HG03060 (cell line): ENCODE data around the gene RAD54L.
"Not testable (repeated sequence)": the region's sequence is repeated elsewhere in the genome, so short reads cannot be mapped to it uniquely, and the experiment has no call there.

Source experiments
- ATAC-seq: cut with Tn5 transposase; IDR thresholded peaks from one replicate; pipeline ENCODE4 v1.9.1; 2021; ENCODE audit warnings: low read depth, moderate number of reproducible peaks; ENCODE audit not compliant: unreplicated experiment

Gene RAD54L

DNA sequence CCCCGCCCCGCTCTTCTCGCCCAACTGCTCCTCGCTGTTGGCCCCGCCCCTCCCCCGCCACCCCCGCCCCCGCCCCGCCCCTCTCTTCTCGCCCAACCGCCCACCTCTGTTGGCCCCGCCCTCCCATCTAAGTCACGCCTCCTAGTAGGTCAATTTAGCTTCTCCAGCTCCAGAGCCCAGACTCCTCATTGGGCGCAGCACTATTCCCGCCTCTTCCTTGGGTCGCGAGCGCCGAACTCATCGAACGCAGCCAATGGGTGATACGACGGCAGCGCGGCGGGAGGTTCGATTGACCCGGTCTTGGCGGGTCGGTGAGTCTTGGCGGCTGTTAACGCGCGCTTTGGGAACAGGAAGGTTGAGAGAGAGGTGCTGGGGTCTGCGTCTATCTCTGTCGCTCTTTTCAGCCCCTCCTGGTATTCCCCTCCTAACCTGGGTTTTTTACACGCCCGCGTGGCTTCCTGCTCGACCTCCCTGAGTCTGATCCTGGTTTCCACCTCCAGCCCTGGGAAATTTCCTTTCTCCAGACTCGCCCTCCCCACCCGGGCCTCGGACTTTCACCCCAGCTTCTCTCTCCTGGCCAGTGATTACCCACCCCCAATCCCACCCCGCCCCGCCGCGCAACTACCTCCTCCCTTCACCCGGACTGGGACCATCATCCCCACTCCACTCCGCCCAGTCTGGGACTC lies at the start of gene RAD54L:
Gene RAD54L, plus strand, starts transcription at position 328 of the 686 bp plus-strand sequence. CDS start 643 bp downstream, outside the sequence.
- peak; percentile 85 for ATAC-seq

DNA sequence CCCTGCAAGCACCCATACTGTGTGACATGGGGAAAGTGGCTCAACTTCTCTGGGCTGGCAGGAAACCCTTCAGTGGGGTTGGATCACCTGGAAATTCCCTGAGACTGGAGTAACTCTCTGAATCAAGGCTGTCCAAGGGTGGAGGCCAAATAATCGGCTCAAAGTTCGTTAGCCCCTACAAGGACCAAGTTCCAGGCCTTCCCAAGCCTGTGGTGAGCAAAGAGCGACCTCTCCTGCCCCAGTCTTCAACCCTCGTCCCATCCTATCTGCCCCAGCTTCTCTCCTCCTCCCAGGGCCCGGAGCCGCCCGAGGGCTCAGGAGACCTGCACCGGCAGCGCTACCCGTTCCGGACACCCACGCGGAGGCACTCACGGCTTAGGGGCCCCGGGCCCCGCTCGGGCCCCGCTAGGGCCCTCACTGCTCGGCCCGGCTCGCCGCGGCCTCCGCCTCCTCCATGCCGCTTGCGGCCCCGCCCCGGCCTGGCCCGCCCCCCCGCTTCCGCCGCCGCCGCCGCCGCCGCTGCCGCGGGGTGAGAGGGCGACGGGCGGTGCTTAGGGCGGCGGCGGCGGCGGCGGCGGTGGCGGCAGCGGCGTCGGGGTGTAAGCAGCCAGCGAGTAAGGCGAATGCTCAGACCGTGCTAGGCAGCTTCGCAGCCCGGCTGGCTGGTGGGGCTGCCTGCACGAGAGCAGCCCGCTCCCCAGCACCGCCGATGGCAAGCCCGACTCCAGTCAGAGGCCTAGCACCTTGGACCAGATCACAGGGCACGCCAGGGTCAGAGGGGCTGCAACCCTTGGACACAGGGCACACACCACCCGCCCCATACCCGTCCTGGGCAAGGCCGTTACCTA lies 49.4 kb upstream of the RAD54L start, which contains the start of gene POMGNT1:
Gene POMGNT1, minus strand, starts transcription at position 471 of the 848 bp plus-strand sequence. CDS start 613 bp downstream, outside the sequence.
- ATAC-seq, result no peak

DNA sequence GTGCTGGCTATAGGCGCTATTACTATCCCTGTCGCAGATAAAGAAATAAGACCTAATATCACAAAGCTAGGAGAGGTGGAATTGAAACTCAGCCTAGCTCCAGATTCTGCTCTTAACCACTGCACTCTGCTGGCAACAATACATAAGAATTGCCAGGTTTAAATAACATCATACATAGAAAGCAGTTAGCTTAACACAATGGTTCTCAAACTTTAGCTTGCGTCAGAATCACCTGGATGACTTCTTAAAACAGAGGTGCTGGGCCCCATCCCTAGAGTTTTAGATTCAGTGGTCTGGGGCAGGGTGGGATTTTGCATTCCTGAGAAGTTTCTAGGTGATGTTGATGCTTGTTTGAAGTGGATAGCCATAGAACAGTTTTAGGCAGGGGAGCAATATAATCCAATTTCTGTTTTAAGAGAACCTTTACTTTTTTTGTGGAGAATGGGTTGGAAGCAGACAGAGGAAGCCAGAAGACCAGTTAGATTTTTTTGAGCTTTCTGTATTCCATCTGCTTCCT lies 48.3 kb upstream of the RAD54L start:
- no peak for ATAC-seq

DNA sequence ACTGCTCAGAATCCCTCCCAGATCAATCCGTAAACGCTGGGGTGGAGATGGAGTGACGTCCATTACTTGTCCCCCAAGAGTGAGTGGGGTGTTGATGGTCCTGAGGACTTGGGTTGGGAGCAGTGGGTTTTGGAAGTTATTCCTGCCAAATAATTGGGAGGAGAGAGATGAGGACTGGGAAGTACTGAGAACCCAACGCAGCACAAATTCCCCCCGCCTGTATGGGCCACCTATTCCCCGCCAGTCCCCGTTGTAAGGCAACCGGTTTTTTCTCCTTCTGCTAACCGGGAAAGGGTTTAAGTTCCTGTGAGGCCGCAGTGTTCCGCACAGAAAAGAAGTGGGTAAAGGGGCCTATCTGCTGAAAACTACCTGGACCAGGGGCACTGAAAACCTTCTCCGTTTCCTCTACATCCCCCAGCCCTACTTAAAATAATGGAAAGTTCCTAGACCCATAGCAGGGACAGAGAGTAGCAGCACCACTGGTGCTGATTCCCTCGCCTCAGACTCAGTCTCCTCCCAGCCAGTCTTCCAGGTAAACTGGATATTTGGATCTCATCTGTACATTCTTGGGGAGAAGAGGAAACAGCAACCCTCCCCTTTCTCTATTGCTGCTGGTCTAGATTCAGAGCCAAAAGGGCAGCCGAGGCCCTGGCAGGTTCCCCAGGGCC lies 43.7 kb upstream of the RAD54L start:
- ATAC-seq, result no peak

DNA sequence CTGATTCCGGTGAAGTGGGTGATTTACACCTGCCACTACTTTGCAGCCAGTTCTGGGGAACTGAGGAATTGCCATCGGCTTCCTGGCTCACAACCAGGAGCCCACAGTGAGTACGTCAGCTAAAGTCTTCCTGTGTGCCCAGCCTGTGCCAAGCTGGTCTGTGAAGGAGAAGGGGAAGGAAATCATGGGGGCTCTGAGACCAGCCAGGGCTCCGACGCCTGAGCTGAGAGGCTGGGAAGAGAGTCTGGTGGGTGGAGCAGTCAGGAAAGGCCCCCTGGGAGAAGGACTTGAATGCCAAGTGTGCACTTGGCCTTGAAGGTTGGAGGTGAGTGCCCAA lies 43.2 kb upstream of the RAD54L start:
- no peak for ATAC-seq

DNA sequence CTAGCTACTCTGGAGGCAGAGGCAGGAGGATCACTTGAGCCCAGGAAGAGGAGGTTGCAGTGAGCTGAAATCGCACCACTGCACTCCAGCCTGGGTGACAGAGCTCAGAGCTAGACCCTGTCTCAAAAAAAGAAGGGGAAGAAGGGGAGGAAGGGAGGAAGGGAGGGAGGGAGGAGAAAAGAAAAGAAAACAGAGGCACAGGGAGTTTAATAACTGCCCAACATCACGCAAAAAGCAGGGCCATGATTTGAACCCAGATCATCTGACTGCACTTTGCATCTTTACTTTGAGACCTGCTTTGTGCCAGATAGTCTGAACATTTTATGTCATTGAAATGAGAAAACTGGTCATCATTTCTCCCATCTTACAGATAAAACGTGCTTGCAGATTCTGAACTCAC lies 42.4 kb upstream of the RAD54L start:
- ATAC-seq, result no peak

DNA sequence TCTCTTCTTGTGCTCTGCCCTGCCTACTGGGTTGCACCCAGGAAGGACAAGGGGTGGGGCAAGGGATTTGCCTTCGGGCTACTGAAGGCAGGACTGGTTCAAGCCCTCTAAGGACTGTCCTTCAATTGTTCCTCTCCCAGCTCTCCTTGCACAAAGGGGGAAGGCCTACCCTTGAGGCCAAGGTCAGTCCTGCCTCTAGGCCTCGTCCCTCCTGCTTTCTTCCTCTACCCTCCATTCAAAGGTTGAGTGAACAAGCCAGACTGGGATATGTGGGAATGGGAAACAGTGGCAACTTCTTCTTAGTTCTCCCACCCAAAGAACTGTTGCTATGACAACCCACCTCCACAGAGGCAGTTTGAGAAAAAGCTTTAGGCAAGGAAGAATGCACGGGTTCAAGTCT lies 41.8 kb upstream of the RAD54L start:
- no peak for ATAC-seq

DNA sequence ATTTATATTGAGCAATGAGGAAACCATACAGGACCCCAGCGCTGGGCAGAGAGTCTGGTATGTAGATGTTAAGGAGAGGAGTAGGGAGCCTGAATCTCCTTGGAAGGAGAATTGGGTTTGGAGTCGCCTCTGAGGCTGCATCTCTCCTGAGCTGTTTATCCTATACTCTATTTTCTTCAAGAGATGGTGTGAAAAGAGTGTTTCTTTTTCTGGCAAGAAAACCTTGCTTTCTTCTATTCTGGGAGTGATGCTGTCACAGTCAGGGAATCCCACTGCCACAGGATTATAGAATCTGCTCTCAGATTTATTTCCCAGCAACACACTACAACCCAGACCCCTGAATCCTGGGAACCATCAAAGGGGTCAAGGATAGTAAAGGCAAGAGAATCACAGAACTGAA lies 41.2 kb upstream of the RAD54L start:
- no peak for ATAC-seq

DNA sequence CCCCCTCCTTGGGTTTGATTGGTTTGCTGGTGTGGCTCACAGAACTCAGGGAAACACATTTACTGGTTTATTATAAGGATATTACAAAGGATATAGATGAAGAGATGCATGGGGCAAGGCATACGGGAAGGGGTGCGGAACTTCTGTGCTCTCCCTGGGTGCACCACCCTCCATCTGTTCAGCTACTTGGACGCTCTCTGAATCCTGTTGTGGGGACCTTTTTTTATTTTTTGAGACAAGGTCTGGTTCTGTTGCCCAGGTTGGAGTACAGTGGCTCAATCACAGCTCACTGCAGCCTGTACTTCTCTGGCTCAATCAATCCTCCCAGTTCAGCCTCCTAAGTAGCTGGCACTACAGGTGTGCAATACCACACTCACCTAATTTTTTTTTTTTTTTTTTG lies 37.0 kb upstream of the RAD54L start:
- no peak for ATAC-seq

DNA sequence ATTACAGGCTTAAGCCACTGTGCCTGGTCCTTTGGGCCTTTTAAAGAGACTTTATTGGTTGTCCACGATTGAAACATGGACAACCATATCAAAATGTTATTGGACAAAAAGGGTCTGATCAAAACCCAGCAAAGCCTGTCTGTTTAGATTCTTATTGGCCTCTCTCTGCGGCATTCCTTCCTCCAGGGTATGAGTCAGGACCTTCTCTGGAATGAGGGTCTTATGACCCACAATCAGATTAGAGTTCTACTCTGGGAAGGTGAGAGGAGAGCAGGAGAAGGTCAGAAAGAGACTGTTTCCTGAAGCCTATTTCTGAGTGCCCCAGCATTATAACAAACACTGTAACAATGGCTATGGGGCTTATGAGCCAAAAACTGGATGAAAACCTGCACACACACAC lies 36.5 kb upstream of the RAD54L start:
- ATAC-seq, result no peak

DNA sequence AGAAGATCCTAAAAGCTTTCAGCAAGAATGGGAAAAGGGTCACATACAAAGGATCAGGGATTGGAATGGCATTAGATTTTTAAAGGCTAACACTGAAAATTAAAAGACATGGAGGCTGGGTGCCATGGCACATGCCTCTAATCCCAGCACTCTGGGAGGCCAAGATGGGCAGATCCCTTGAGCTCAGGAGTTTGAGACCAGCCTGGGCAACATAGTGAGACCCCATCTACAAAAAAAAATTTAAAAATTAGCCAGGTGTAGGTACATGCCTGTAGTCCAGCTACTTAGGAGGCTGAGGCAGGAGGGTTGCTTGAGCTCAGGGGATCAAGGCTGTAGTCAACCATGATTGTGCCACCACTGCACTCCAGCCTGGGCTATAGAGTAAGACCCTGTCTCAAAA lies 32.1 kb upstream of the RAD54L start:
- ATAC-seq, result no peak

DNA sequence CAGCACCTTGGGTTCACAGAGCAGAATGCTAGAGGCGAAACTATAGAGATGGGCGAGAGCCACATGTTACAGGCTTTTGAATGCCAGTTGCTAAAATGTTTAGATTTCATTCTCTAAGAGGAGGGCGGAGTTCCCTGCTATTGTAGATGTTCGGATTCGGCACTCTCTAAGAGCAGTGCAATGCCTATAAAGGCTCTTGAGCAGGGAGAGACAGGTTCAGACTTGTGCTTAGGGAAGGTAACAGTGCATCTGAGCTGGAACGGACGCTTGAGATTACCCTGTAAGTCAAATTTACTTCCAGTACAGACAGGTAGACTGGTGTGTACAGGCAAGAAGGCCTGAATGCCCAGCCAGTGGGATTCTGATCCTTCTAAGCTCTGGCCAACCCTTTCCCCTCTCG lies 29.1 kb upstream of the RAD54L start:
- no peak for ATAC-seq

DNA sequence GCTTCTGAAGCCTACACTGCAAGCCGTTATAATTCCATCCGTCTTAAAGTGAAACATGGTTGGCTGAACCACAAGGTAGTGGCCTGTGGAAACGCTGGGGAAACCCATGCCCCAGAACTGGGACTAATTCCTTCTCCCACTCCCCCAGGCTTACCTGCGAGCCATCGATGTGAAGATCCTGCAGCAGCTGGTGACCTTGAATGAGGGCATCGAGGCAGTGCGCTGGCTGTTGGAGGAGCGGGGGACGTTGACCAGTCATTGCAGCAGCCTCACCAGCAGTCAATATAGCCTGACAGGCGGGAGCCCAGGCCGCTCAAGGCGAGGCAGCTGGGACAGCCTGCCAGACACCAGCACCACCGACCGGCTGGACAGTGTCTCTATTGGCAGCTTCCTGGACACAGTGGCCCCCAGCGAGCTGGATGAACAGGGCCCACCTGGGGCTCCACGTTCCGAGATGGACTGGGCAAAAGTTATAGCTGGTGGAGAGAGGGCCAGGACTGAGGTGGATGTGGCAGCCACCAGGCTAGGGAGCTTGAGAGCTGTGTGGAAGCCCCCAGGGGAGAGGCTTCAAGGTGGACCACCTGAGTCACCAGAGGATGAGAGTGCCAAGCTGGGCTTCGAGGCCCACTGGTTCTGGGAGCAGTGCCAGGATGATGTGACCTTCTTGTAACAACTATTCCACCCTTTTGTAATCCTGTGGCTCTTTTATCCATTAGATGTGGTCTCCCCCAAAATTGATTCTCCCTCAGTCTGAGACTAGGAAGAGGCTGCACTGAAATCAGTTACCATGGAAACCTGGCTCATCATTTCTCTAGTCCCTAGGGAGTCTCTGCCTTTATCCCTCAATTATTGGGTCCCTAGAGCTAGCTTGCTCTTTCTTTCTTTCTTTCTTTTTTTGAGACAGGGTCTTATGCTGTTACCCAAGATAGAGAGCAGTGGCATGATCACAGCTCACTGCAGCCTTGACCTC lies 27.7 kb upstream of the RAD54L start:
- ATAC-seq, result no peak

DNA sequence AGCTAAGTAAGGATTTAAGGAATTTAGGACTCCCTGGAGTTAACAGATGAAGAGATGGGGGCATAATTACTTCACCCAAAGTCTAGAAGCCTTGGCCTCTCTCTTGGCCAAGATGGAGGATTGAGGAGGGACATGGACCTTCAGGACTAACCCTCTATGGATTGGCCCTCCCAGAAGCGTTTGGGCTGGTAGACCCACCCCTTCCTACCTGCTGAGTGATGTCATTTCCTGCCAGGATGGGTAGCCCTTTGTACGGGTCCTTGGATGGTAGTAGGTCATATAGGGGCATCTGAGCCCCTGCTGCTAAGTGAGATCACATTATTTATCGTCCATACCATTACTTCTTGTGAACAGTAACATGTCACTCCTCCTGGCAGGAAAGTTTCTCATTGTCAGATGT lies 26.8 kb upstream of the RAD54L start:
- ATAC-seq, result no peak

DNA sequence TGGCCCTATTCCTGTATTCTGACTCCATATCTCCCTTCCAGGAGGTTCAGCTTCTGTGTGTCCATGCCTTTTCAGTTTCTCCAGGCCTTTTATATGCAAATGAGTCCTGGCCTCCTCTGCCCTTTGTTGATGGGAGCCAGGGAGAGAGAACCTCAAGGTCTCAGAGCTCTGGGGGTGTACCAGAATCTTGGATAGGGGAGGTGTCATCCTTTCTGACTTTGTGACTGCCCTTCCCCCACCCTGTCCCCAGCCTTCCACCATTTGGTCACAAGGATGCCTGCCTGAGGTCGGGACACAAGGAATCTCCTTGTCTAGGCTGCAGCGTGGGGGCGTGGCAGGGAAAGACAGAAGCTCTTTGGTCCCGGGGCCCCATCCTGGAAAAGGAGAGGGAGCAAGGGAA lies 25.8 kb upstream of the RAD54L start:
- no peak for ATAC-seq

DNA sequence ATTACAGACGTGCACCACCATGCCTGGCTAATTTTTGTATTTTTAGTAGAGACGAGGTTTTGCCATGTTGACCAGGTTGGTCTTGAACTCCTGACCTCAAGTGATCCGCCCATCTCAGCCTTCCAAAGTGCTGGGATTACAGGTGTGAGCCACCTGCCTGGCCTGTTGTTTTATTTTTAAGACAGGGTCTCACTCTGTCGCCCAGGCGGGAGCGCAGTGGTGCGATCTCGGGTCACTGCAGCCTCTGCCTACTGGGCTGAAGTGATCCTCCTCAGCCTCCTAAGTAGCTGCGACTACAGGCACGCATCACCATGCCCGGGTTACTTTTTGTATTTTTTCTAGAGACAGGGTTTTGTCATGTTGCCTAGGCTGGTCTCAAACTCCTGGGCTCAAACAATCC lies 24.5 kb upstream of the RAD54L start:
- ATAC-seq, result not testable (repeated sequence)

DNA sequence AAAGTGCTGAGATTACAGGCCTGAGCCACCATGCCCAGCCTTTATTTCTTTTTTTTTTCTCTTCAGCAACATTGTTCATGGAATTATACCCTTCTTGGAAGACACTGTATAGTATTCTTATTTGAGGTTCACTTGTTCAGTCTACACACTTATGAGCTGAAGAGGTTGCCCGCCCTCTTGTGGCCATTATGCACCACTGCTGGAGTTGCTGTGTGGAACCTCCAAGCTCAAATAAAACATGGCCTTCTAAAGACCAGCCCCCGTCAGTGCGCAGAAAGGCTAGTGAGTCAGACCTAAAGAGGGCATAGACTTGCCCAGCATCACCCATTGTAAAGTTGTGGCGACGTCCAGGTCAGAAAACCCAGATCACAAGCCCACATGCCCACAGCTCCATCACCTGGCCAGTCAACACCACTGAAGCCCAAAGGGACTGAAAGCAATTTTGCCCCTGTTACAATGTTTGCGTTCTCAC lies 24.1 kb upstream of the RAD54L start:
- ATAC-seq, result no peak

DNA sequence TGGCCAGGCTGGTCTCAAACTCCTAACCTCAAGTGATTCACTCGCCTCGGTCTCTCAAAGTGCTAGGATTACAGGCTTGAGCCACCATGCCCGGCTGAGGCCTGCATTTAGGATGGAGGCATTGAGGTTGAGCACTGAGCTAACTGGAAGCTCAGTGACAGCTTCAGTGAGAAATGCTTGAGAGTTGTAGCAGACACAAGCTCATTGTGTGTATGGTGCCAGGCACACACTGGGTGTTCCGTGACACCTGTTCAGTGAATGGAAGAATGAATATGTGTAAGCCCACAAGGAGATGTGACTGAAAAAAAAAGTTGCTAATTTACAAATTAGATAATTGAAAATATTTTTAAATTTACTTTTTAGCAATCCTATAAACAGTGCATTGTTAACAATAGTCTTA lies 22.6 kb upstream of the RAD54L start:
- no peak for ATAC-seq

DNA sequence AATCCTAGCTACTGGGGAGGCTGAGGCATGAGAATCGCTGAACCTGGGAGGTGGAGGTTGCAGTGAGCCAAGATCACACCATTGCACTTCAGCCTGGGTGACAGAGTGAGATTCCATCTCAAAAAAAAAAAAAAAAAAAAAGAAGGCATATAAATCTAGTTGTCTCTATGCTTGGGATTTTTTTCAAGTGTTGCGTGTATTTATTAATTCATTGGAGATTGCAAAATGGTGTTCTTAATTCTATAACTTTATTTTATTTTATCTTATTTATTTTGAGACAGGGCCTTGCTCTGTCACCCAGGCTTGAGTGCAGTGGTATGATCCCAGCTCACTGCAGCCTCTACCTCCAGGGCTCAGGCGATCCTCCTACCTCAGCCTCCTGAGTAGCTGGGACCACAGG lies 16.3 kb upstream of the RAD54L start:
- ATAC-seq, result not testable (repeated sequence)

DNA sequence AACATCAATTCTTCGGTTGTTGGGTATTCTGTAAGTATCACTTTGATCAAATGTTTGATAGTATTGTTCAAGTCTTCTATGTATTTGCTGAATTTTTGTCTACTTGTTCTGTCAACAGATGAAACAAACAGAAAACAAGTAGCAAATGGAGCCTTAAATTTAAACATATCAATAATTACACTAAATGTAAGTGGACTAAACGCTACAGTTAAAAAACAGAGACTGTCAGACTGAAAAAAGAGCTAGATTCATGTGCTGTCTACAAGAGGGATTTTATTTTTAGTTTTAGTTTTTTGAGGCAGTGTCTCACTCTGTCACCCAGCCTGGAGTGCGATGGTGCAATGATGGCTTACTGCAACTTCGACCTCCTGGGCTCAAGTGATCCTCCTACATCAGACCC lies 10.7 kb upstream of the RAD54L start:
- no peak for ATAC-seq
